ENCODE measurements around the gene GCNA. TPM values are rescaled to one million over a fixed set of nuclear protein-coding genes. Genes with fewer than 3 reads are reported as not detected.

The GCNA gene
- total RNA-seq, 2 donors from 2014 or later: 5.1 to 5.4 TPM

DNA sequence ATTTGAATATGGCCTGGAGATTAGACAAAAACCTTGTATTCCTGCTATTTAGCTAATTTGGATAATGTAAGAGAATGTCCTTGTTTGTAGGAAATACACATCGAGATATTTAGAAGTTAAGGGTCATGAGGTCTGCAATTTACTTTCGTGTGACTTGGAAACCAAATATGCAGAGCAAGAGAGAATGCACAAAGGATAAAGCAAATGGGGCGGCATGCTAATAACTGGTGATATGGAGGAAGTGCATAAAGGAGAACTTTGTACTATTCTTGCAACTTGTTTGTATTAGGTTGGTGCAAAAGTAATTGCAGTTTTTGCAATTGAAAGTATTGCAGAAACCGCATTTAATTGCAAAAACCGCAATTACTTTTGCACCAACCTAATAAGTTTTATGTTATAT, 47.2 kb downstream of the GCNA start:
- H3K9me3 ChIP-seq: no peaks in the 10 kb centered on the region
- H3K36me3 ChIP-seq: no peaks in the 10 kb centered on the region
- no peaks in the 10 kb centered on the region for H3K27me3 ChIP-seq (replicated peaks; ENCODE audit: insufficient read depth)
- TF ChIP-seq, protein P1, sequence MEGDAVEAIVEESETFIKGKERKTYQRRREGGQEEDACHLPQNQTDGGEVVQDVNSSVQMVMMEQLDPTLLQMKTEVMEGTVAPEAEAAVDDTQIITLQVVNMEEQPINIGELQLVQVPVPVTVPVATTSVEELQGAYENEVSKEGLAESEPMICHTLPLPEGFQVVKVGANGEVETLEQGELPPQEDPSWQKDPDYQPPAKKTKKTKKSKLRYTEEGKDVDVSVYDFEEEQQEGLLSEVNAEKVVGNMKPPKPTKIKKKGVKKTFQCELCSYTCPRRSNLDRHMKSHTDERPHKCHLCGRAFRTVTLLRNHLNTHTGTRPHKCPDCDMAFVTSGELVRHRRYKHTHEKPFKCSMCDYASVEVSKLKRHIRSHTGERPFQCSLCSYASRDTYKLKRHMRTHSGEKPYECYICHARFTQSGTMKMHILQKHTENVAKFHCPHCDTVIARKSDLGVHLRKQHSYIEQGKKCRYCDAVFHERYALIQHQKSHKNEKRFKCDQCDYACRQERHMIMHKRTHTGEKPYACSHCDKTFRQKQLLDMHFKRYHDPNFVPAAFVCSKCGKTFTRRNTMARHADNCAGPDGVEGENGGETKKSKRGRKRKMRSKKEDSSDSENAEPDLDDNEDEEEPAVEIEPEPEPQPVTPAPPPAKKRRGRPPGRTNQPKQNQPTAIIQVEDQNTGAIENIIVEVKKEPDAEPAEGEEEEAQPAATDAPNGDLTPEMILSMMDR (IDR thresholded peaks at IDR 0.05): no peak
- no peak overlapping the region for H3K27ac ChIP-seq
- ATAC-seq (ENCODE audit: insufficient number of reproducible peaks, low FRiP score, low read depth) (no peak), DNase-seq (ENCODE audit: low spot score) (no peak)
- H3K4me3 ChIP-seq: no peak overlapping the region
- peaks cover 4 to 15% of the 10 kb centered on the region in 2 donors for H3K4me1 ChIP-seq (ENCODE audit: control insufficient read depth in 1 of 2, low read depth in 2 of 2)

DNA sequence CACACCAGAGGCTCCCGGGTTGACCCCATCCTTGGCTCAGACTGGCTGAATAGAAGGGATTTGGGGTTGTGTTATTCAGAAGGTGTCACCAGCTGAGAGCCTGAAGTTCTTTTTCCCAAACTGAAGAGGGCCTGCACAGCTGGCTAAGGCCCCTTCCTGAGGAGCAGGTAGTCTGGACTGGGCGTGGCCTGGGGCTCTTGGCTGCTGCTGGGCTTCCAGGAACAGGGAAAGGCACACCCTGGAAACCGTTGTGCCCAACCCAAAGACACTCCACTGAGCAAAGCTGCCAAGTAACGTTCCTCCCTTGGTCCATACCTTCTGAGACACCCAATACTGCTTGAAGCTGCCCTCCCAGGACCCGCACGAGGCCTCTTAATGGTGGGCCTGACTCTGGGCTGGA, 48.3 kb downstream of the GCNA start:
- peaks cover 4 to 15% of the 10 kb centered on the region in 2 donors for H3K4me1 ChIP-seq (ENCODE audit: control insufficient read depth in 1 of 2, low read depth in 2 of 2)
- ATAC-seq (ENCODE audit: insufficient number of reproducible peaks, low FRiP score, low read depth) (no peak), DNase-seq (ENCODE audit: low spot score) (no peak)
- H3K9me3 ChIP-seq: no peaks in the 10 kb centered on the region
- no peak overlapping the region for H3K27ac ChIP-seq
- TF ChIP-seq, protein P1 (IDR thresholded peaks at IDR 0.05): no peak
- H3K4me3 ChIP-seq: no peak overlapping the region
- no peaks in the 10 kb centered on the region for H3K36me3 ChIP-seq
- no peaks in the 10 kb centered on the region for H3K27me3 ChIP-seq (replicated peaks; ENCODE audit: insufficient read depth)

DNA sequence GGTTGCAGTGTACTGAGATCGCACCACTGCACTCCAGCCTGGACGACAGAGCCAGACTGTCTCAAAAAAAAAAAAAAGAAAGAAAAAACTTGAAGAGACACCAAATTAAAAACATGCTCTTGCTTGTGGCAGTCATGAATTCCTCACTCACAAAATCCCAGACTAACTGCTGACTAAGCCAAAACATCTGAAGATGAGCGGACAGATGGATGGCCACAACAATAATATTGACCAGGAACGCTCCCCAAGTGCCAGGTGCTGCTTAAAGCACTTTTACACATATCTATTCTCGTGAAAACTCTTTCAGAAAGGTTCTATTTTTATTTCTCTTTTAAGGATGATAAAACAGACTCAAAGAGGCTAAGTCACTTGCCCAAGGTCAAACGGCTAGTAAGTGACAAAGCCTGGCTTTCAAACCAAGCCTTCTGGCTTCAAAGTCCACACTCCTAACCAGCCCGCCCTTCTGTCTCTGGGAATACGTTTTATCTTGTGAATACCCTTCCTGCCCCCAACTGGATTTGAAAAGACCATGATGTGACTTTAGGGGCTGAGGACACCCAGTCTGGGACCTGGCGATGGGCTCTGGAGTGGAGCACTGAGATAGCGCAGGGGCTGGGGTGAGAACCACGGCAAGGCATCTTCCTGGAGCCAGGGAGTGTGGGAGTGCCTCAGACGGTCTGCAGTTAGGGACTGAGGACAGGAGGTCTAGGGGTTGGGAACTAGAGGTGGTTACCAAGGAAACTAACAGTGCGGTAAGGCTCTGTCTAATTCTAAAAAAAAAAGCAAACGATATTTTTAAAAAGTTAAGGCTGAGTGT, 49.6 kb downstream of the GCNA start:
- Histone ChIP-seq H3K4me1 (ENCODE audit: control insufficient read depth in 1 of 2, low read depth in 2 of 2) (peaks cover 4 to 6% of the 10 kb centered on the region in 2 donors), H3K4me3 (no peak overlapping the region), H3K9me3 (no peaks in the 10 kb centered on the region), H3K36me3 (no peaks in the 10 kb centered on the region), H3K27ac (no peak overlapping the region), H3K27me3 (replicated peaks; ENCODE audit: insufficient read depth) (no peaks in the 10 kb centered on the region)
- no peak for DNase-seq (ENCODE audit: low spot score)
- TF ChIP-seq, protein P1 (IDR thresholded peaks at IDR 0.05): no peak
- ATAC-seq (ENCODE audit: insufficient number of reproducible peaks, low FRiP score, low read depth): no peak

DNA sequence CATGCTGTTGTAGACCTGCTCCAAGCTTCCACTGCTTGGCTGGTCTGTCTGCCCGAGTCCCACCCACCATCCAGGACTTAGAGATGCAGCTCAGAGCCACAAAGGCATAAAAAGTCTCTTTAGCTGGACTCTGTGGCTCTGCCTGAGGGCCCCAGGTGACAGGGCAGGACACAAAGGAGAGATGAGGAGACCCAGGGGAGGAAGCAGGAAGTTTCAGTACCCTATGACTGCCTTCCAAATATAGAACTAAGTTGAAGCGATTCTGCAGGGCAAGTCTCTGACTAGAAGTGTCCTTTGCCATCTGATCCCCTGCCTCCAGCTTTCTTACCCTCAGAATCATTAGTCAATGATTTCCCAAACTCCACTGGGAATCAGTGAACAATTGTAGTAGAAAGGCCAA, 51.2 kb downstream of the GCNA start:
- Histone ChIP-seq H3K4me3 (no peak overlapping the region), H3K9me3 (no peaks in the 10 kb centered on the region), H3K27me3 (replicated peaks; ENCODE audit: insufficient read depth) (no peaks in the 10 kb centered on the region), H3K27ac (no peak overlapping the region), H3K4me1 (ENCODE audit: control insufficient read depth in 1 of 2, low read depth in 2 of 2) (no peaks in the 10 kb centered on the region), H3K36me3 (no peaks in the 10 kb centered on the region)
- TF ChIP-seq, protein P1 (IDR thresholded peaks at IDR 0.05): no peak
- no peak for DNase-seq (ENCODE audit: low spot score)
- ATAC-seq (ENCODE audit: insufficient number of reproducible peaks, low FRiP score, low read depth): no peak

DNA sequence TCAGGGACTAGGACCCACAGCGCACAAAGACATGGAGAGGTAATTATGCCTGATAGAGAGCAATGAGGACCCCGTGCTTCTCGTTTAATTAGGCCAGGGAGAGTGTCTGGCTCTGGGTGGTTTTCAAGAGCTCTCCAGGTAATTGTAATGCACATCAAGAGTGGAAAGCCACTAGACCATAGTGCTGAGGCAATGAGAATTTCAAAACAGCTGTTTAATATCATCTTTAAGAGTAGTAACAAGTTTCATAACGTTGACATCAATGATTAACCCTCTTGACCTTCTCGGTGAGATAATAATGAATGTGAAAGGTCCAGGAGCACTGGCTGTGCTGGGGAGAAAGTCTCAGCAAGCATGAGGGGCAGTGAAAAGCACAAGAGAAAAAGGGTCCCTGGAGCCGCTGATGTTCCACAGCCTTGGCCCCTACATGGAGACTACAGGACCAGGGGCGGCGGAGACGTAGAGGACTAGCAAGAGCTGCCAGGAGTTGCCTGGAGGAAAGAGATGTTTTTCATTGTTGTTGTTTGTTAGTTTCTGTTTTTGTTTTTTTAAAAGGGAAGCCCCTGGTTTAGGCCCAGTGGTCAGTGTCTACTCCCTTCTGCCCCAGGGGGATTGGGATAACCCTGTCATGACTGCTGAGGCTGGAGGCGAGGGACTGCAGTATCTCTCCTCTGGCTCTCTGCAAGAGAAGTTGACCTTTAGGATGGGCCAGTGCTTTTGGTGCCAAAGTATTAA, 54.9 kb downstream of the GCNA start:
- Histone ChIP-seq H3K4me3 (no peak overlapping the region), H3K27me3 (replicated peaks; ENCODE audit: insufficient read depth) (no peaks in the 10 kb centered on the region), H3K4me1 (ENCODE audit: control insufficient read depth in 1 of 2, low read depth in 2 of 2) (no peaks in the 10 kb centered on the region), H3K27ac (no peak overlapping the region), H3K36me3 (no peaks in the 10 kb centered on the region), H3K9me3 (no peaks in the 10 kb centered on the region)
- ATAC-seq (ENCODE audit: insufficient number of reproducible peaks, low FRiP score, low read depth) (no peak), DNase-seq (ENCODE audit: low spot score) (no peak)
- TF ChIP-seq, protein P1 (IDR thresholded peaks at IDR 0.05): no peak

Measured in thoracic aorta (tissue), 2 donors.